ENCODE data around the gene VWA3A.
"Not testable (repeated sequence)": the region's sequence is repeated elsewhere in the genome, so short reads cannot be mapped to it uniquely, and the experiment has no call there.

Gene VWA3A

GRCh38 chr16:22099256-22099975 is 7.1 kb downstream of the VWA3A start:
- ChIA-PET CTCF (interaction anchor here (0.6 to 1.7 kb wide), 16 partner anchors 9 to 158 kb away, joined by 3 to 8 read pairs (median 4); partner anchors contain the start of genes MOSMO and PDZD9), POLR2A (no interaction called here)
- no peak for DNase-seq (ENCODE audit: extremely low spot score)
- TF ChIP-seq HDGF (IDR thresholded peaks at IDR 0.05; ENCODE audit: borderline replicate concordance) (no peak), CTBP1 (IDR thresholded peaks at IDR 0.05; ENCODE audit: borderline replicate concordance) (no peak)

- CTCF ChIA-PET = no interaction called here
- no peak for TF ChIP-seq FOXK2 (IDR thresholded peaks at IDR 0.05)
- no peak for TF ChIP-seq ARNT (IDR thresholded peaks at IDR 0.05)
- TF ChIP-seq ZNF384 (IDR thresholded peaks at IDR 0.05) = no peak
- TF ChIP-seq PKNOX1 (IDR thresholded peaks at IDR 0.05) = no peak
- POLR2A ChIA-PET = no interaction called here
Measured at GRCh38 chr16:22103441-22103840, 11.1 kb downstream of the VWA3A start.

GRCh38 chr16:22109258-22109898 is 17.0 kb downstream of the VWA3A start:
- no peak for DNase-seq (ENCODE audit: extremely low spot score)
- CTCF ChIA-PET = interaction anchor here (0.8 to 1.5 kb wide), 3 partner anchors 10 to 79 kb away, joined by 3 to 6 read pairs (median 5); no protein-coding TSS in a partner anchor
- POLR2A ChIA-PET = no interaction called here
- TF ChIP-seq PKNOX1 (IDR thresholded peaks at IDR 0.05) = no peak
- no peak for TF ChIP-seq LEF1 (IDR thresholded peaks at IDR 0.05; ENCODE audit: borderline replicate concordance)
- no peak for TF ChIP-seq L3MBTL2 (conservative IDR thresholded peaks at IDR 0.05)
- no peak for TF ChIP-seq HDGF (IDR thresholded peaks at IDR 0.05; ENCODE audit: borderline replicate concordance)
- no peak for TF ChIP-seq FOXA1 (IDR thresholded peaks at IDR 0.05)
- no peak for TF ChIP-seq FOXK2 (IDR thresholded peaks at IDR 0.05)
- TF ChIP-seq CTBP1 (IDR thresholded peaks at IDR 0.05; ENCODE audit: borderline replicate concordance) = no peak
- TF ChIP-seq SUZ12 (IDR thresholded peaks at IDR 0.05) = no peak
- TF ChIP-seq ELF4 (IDR thresholded peaks at IDR 0.05) = no peak
- TF ChIP-seq TARDBP (IDR thresholded peaks at IDR 0.05) = no peak
- TF ChIP-seq NFRKB (IDR thresholded peaks at IDR 0.05) = no peak

More at GRCh38 chr16:22103441-22103840, 11.1 kb downstream of the VWA3A start:
- no peak for DNase-seq (ENCODE audit: extremely low spot score)

- POLR2A ChIA-PET; CTCF ChIA-PET; DNase-seq (ENCODE audit: extremely low spot score): not testable (repeated sequence)
Measured at GRCh38 chr16:22111629-22112028, 19.3 kb downstream of the VWA3A start.

- ChIA-PET POLR2A (no interaction called here), CTCF (no interaction called here)
- TF ChIP-seq ARNT (IDR thresholded peaks at IDR 0.05) (no peak), BHLHE40 (IDR thresholded peaks at IDR 0.05; ENCODE audit: borderline replicate concordance) (no peak), PKNOX1 (IDR thresholded peaks at IDR 0.05) (no peak), ELF4 (IDR thresholded peaks at IDR 0.05) (no peak), LEF1 (IDR thresholded peaks at IDR 0.05; ENCODE audit: borderline replicate concordance) (no peak), SUZ12 (IDR thresholded peaks at IDR 0.05) (no peak), SP1 (IDR thresholded peaks at IDR 0.05) (no peak), TARDBP (IDR thresholded peaks at IDR 0.05) (no peak), FOXM1 (IDR thresholded peaks at IDR 0.05; ENCODE audit: borderline replicate concordance) (no peak), HDGF (IDR thresholded peaks at IDR 0.05; ENCODE audit: borderline replicate concordance) (no peak)
Measured at GRCh38 chr16:22116095-22116700, 23.9 kb downstream of the VWA3A start.

GRCh38 chr16:22117609-22118008 is 25.3 kb downstream of the VWA3A start:
- TF ChIP-seq LEF1 (IDR thresholded peaks at IDR 0.05; ENCODE audit: borderline replicate concordance) (no peak), TARDBP (IDR thresholded peaks at IDR 0.05) (no peak), FOXM1 (IDR thresholded peaks at IDR 0.05; ENCODE audit: borderline replicate concordance) (no peak), SUZ12 (IDR thresholded peaks at IDR 0.05) (no peak), ZNF384 (IDR thresholded peaks at IDR 0.05) (no peak), ARNT (IDR thresholded peaks at IDR 0.05) (no peak), SP1 (IDR thresholded peaks at IDR 0.05) (no peak), L3MBTL2 (conservative IDR thresholded peaks at IDR 0.05) (no peak), NFRKB (IDR thresholded peaks at IDR 0.05) (no peak), FOXA1 (IDR thresholded peaks at IDR 0.05) (no peak), FOXK2 (IDR thresholded peaks at IDR 0.05) (no peak), HDGF (IDR thresholded peaks at IDR 0.05; ENCODE audit: borderline replicate concordance) (no peak), ELF4 (IDR thresholded peaks at IDR 0.05) (no peak), BHLHE40 (IDR thresholded peaks at IDR 0.05; ENCODE audit: borderline replicate concordance) (no peak), PKNOX1 (IDR thresholded peaks at IDR 0.05) (no peak), CTBP1 (IDR thresholded peaks at IDR 0.05; ENCODE audit: borderline replicate concordance) (no peak)
- no peak for DNase-seq (ENCODE audit: extremely low spot score)
- ChIA-PET CTCF (no interaction called here), POLR2A (no interaction called here)

More at GRCh38 chr16:22116095-22116700, 23.9 kb downstream of the VWA3A start:
- DNase-seq (ENCODE audit: extremely low spot score) = no peak
